HG03097 (cell line): ENCODE results near the gene NFASC.

Experiments
- ATAC-seq: cut with Tn5 transposase; IDR thresholded peaks from one replicate; pipeline ENCODE4 v1.9.1; 2021; ENCODE audit not compliant: unreplicated experiment, low FRiP score

Gene NFASC

GRCh38 chr1:204976646-204977045 lies 106.0 kb downstream of the NFASC start:
- no peak for ATAC-seq

GRCh38 chr1:204977318-204977717 lies 106.7 kb downstream of the NFASC start:
- no peak for ATAC-seq

- no peak for ATAC-seq
Observed at GRCh38 chr1:204978782-204979181, 108.1 kb downstream of the NFASC start.

GRCh38 chr1:204979306-204979705 lies 108.6 kb downstream of the NFASC start:
- ATAC-seq = no peak

GRCh38 chr1:204979891-204980649 lies 109.4 kb downstream of the NFASC start:
- ATAC-seq = no peak

- ATAC-seq = no peak
Observed at GRCh38 chr1:204980840-204981405, 110.3 kb downstream of the NFASC start.

- no peak for ATAC-seq
Observed at GRCh38 chr1:204983136-204983535, 112.5 kb downstream of the NFASC start.

- no peak for ATAC-seq
Observed at GRCh38 chr1:204983881-204984280, 113.2 kb downstream of the NFASC start.

GRCh38 chr1:204984499-204984898 lies 113.8 kb downstream of the NFASC start:
- ATAC-seq = no peak

GRCh38 chr1:204986181-204986580 lies 115.5 kb downstream of the NFASC start:
- no peak for ATAC-seq

GRCh38 chr1:204987689-204988088 lies 117.0 kb downstream of the NFASC start:
- ATAC-seq = no peak

- no peak for ATAC-seq
Observed at GRCh38 chr1:204988196-204988595, 117.5 kb downstream of the NFASC start.

- ATAC-seq = no peak
Observed at GRCh38 chr1:204989266-204990058, 118.8 kb downstream of the NFASC start.

GRCh38 chr1:204990059-204990664 lies 119.5 kb downstream of the NFASC start:
- ATAC-seq = no peak

- ATAC-seq = no peak
Observed at GRCh38 chr1:204990721-204991341, 120.2 kb downstream of the NFASC start.

- ATAC-seq = no peak
Observed at GRCh38 chr1:204991342-204991844, 120.7 kb downstream of the NFASC start.

GRCh38 chr1:204992201-204992997 lies 121.7 kb downstream of the NFASC start:
- no peak for ATAC-seq

GRCh38 chr1:204992998-204993314 lies 122.3 kb downstream of the NFASC start:
- ATAC-seq = no peak

- ATAC-seq = no peak
Observed at GRCh38 chr1:204994086-204994862, 123.6 kb downstream of the NFASC start.
